GM18505 (cell line): Measurements from ENCODE around the gene HMGB2.
A peak's percentile ranks its signal among the peaks of the same experiment; 100 is the strongest.

ENCODE experiments used
- ATAC-seq: cut with Tn5 transposase; IDR thresholded peaks from one replicate; pipeline ENCODE4 v1.9.1; 2021; ENCODE audit not compliant: unreplicated experiment
- POLR2A ChIP-seq: IDR thresholded peaks from 4 replicates; pipeline ENCODE4 v1.6.1; 2011; ENCODE audit warnings: borderline replicate concordance; ENCODE audit not compliant: insufficient read depth, insufficient read length; ENCODE audit errors: extremely low read depth

HMGB2 gene

GRCh38 chr4:173291899-173292298, 42.3 kb downstream of the HMGB2 start:
- TF ChIP-seq POLR2A = no peak
- ATAC-seq = no peak

DNA sequence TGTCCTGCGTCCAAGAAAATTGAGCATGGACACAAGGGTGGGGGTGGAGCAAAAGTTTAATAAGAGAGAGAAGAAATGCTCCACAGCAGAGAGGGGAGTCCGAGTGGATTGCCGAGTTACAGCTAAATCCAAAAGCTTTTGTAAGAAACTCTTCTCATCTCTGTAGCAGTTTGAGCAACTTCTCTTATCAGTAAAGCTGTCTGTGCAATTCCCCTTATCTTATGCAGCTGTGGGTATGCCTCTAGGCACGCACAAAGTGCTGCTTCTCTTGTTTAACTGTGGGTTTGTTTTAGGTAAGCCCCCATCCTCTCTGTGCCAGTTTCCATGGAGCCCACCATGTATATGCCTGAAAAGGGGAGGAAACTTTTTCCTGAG, 44.8 kb downstream of the HMGB2 start:
- no peak for TF ChIP-seq POLR2A
- ATAC-seq = no peak

DNA sequence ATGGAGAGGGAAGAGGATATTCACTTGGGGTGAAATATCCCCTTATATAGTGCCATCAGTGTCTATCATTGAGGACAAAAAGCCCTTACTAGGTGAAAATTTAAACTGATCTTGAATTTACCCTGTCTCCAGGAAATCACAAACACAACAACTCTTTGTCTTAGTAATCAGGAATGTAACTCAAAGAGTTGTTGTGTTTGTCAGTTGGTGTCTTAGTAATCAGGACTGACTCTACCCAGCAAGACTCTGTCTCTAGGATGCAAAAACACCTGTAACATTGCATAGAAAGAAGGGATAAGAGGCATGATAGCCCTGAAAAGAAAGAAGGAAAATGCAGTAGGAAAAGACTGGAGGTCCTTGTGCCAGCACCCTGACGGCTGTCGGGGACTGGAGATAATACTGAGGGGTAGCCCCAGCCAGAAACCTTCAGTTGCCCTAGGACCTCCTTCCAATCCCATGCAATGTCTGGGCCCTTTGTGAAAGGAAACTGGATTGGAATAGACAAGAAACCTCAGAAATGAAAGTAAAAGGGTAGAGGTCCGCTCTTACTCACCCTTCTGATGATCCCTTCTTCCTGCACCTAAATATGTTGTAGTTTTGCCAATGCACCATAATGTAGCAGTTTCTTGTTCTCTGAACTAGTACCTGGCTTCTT, 45.3 kb downstream of the HMGB2 start:
- TF ChIP-seq POLR2A = no peak
- ATAC-seq = peak; percentile 12

GRCh38 chr4:173288296-173288695, 45.9 kb downstream of the HMGB2 start:
- TF ChIP-seq POLR2A = no peak
- peak; percentile 59 for ATAC-seq

GRCh38 chr4:173287486-173287885, 46.7 kb downstream of the HMGB2 start:
- no peak for ATAC-seq
- no peak for TF ChIP-seq POLR2A

DNA sequence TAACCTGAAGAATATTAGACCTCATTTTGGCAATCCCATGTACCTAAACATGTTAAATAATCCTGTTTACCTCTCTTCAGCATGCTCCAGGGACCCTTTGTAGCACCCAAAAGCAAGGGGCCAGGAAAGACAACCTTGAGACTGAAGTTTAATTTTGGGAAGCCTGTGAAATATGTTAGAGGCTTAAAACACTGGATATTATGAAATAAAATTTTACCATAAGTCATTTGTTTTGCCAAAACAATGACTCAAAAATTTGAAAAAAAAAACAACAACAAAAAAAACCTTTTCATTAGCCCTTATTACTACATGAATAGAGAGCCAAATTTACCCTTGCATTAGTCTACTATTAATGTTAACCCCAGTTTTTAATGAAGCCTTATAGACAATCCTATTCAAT, 49.7 kb downstream of the HMGB2 start:
- no peak for ATAC-seq
- TF ChIP-seq POLR2A = no peak

- no peak for ATAC-seq
- TF ChIP-seq POLR2A = no peak
Measured at GRCh38 chr4:173282626-173283025, 51.5 kb downstream of the HMGB2 start.

- TF ChIP-seq POLR2A = no peak
- ATAC-seq = no peak
Measured at GRCh38 chr4:173282256-173282562, 51.9 kb downstream of the HMGB2 start.

DNA sequence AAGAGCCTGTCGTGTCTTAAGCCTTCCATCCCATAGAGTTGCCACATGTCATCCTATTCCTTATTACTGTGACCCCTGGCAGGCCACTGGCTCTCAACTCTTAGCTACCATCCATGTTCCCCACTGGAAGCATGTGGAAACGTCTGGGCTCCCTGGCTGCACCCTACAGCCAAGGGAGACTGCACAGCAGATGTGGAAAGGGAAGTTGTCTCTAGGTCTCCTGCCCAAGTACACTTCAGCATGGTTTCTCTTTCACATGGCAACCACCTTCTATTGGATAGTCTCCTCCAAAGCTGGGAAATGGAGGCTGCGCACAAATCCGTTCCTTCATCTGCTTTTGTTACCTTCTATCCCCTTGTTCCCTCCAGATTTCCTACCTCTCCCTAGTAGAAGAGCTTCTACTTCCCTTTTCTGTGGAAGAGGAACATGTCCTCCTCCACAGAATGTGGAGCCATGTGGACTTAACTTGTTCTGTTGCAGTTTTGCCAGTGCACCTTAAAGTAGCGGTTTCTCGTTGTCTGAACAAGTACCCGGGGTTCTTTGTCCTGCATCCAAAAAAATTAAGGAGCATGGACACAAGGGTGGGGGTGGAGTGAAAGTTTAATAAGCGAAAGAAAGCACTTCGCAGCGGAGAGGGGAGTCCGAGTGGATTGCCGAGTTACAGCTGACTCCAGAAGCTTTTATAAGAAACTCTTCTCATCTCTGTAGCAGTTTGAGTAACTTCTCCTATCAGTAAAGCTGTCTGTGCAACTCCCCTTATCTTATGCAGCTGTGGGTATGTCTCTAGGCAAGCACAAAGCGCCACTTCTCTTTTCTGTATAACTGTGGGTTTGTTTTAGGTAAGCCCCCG, 52.5 kb downstream of the HMGB2 start:
- no peak for TF ChIP-seq POLR2A
- ATAC-seq = peak; percentile 63
